Measurements from ENCODE around the gene PTPRA. TPM values are rescaled to one million over a fixed set of nuclear protein-coding genes. Genes with fewer than 3 reads are reported as not detected.

PTPRA gene
- total and polyA plus RNA-seq, 2 of the 13 experiments (the other 11 are each of a cell fraction or from before 2014, with no cell fraction given): 47.2 to 127 TPM

GRCh38 chr20:3046677-3047462 lies 173.6 kb downstream of the PTPRA start (continued):
- TF ChIP-seq HNF1A (IDR thresholded peaks at IDR 0.05; ENCODE audit: low read depth) (no peak), HNF1A (CRISPR knock-in tag; IDR thresholded peaks at IDR 0.05; ENCODE audit: borderline replicate concordance) (no peak), CREB3 (CRISPR knock-in tag; IDR thresholded peaks at IDR 0.05) (0 out of 2 replicates have a peak, but pooled peaks have one; percentile 34), MYC (CRISPR knock-in tag; IDR thresholded peaks at IDR 0.05; ENCODE audit: borderline replicate concordance) (no peak), KMT2A (CRISPR knock-in tag; IDR thresholded peaks at IDR 0.05) (peak; percentile 39; the same call in 1 of the 2 replicates), ZNF468 (CRISPR knock-in tag; IDR thresholded peaks at IDR 0.05) (no peak), ZNF253 (CRISPR knock-in tag; IDR thresholded peaks at IDR 0.05; ENCODE audit: borderline replicate concordance) (peak; percentile 0; the same call in 1 of the 2 replicates), POGZ (CRISPR knock-in tag; IDR thresholded peaks at IDR 0.05) (no peak), RXRB (CRISPR knock-in tag; IDR thresholded peaks at IDR 0.05; ENCODE audit: borderline replicate concordance) (peak; percentile 11; the same call in 1 of the 2 replicates), ISL2 (CRISPR knock-in tag; IDR thresholded peaks at IDR 0.05) (peak; percentile 35; the same call in 1 of the 2 replicates), ZNF138 (CRISPR knock-in tag; IDR thresholded peaks at IDR 0.05; ENCODE audit: low read depth) (peak; percentile 46; the same call in 1 of the 2 replicates), ZNF354B (CRISPR knock-in tag; IDR thresholded peaks at IDR 0.05) (no peak; the same call in none of the 2 replicates), ZNF274 (CRISPR knock-in tag; IDR thresholded peaks at IDR 0.05) (no peak; the same call in 1 of the 2 replicates), ATF2 (CRISPR knock-in tag; IDR thresholded peaks at IDR 0.05) (no peak), CBX5 (CRISPR knock-in tag; IDR thresholded peaks at IDR 0.05; ENCODE audit: borderline replicate concordance) (peak; percentile 10; the same call in 1 of the 2 replicates), ZFY (CRISPR knock-in tag; IDR thresholded peaks at IDR 0.05) (0 out of 2 replicates have a peak, but pooled peaks have one; percentile 13), ZNF549 (CRISPR knock-in tag; IDR thresholded peaks at IDR 0.05) (no peak), TEAD3 (CRISPR knock-in tag; optimal IDR thresholded peaks at IDR 0.05; ENCODE audit: borderline replicate concordance) (no peak), ZNF652 (CRISPR knock-in tag; IDR thresholded peaks at IDR 0.05; ENCODE audit: borderline replicate concordance, low read depth) (peak; percentile 75)
